DOHH2 (cell line): Measurements from ENCODE around the gene RABGAP1L.
"Not testable (repeated sequence)": the region's sequence is repeated elsewhere in the genome, so short reads cannot be mapped to it uniquely, and the experiment has no call there.

Experiments used
- H3F3A ChIP-seq: fragments of 200-600 bp; sonication (generic), shearing (Covaris generic); 2 replicates; pipeline ENCODE4 v1.6.0; 2016; ENCODE audit warnings: antibody characterized with exemption, mild to moderate bottlenecking; ENCODE audit not compliant: control insufficient read depth, insufficient read depth
- H3K27ac ChIP-seq: fragments of 200-600 bp; sonication (generic); 2 replicates; pipeline ENCODE4 v1.5.1; 2014; ENCODE audit warnings: low read depth, mild to moderate bottlenecking, low read length, moderate library complexity
- H3K27me3 ChIP-seq: fragments of 200-600 bp; sonication (generic); 2 replicates; pipeline ENCODE4 v1.6.1; 2014; ENCODE audit warnings: mild to moderate bottlenecking, low read length, mixed read lengths; ENCODE audit not compliant: control insufficient read depth
- H3K36me3 ChIP-seq: fragments of 200-600 bp; sonication (generic); 2 replicates; pipeline ENCODE4 v1.6.1; 2014; ENCODE audit warnings: mild to moderate bottlenecking, low read length, moderate library complexity, mixed read lengths; ENCODE audit not compliant: control insufficient read depth
- H3K4me1 ChIP-seq: fragments of 200-600 bp; sonication (generic); 2 replicates; pipeline ENCODE4 v1.6.1; 2014; ENCODE audit warnings: mild to moderate bottlenecking, low read length, mixed read lengths; ENCODE audit not compliant: control insufficient read depth
- H3K4me2 ChIP-seq: fragments of 200-600 bp; sonication (generic); 2 replicates; pipeline ENCODE4 v1.6.0; 2014; ENCODE audit warnings: mild to moderate bottlenecking, low read length, moderate library complexity
- H3K4me3 ChIP-seq: fragments of 200-600 bp; sonication (generic); 2 replicates; pipeline ENCODE4 v1.5.1; 2014; ENCODE audit warnings: mild to moderate bottlenecking, low read length, mixed read lengths
- H3K79me2 ChIP-seq: fragments of 200-600 bp; sonication (generic); 2 replicates; pipeline ENCODE4 v1.6.1; 2014; ENCODE audit warnings: mild to moderate bottlenecking, low read length, mixed read lengths; ENCODE audit not compliant: control insufficient read depth
- H3K9me2 ChIP-seq: fragments of 200-600 bp; sonication (generic); replicated peaks from 2 replicates; pipeline ENCODE4 v1.6.1; 2014; ENCODE audit warnings: mild to moderate bottlenecking, low read length, mixed read lengths; ENCODE audit not compliant: control insufficient read depth
- H3K9me3 ChIP-seq: fragments of 200-600 bp; sonication (generic); 2 replicates; pipeline ENCODE4 v1.6.1; 2014; ENCODE audit warnings: antibody characterized with exemption, low read length, mixed read lengths; ENCODE audit not compliant: control insufficient read depth, insufficient read depth
- H4K20me1 ChIP-seq: fragments of 200-600 bp; sonication (generic); 2 replicates; pipeline ENCODE4 v1.6.0; 2014; ENCODE audit warnings: low read depth, mild to moderate bottlenecking, antibody characterized with exemption, low read length, moderate library complexity; ENCODE audit not compliant: control insufficient read depth, insufficient read depth
- EZH2phosphoT487 ChIP-seq: fragments of 200-600 bp; sonication (generic); IDR thresholded peaks from 2 replicates; pipeline ENCODE4 v1.6.1; 2017; ENCODE audit warnings: borderline replicate concordance, mild to moderate bottlenecking, antibody characterized with exemption, low read length, moderate library complexity, mixed read lengths
- TF ChIP-seq, protein P1 (sequence below): fragments of 200-600 bp; sonication (generic); IDR thresholded peaks from one replicate; pipeline ENCODE4 v1.5.1; 2014; ENCODE audit warnings: antibody characterized with exemption, mild to moderate bottlenecking, low read depth, low read length; ENCODE audit not compliant: poor library complexity, severe bottlenecking

RABGAP1L gene

GRCh38 chr1:174710868-174711845 is 551.8 kb downstream of the RABGAP1L start:
- Histone ChIP-seq H3K36me3 (peaks cover 37% of the 10 kb centered on the region), H3K9me2 (no peaks in the 10 kb centered on the region), H3K9me3 (no peaks in the 10 kb centered on the region; the same call in 1 of the 2 replicates), H3K79me2 (no peaks in the 10 kb centered on the region), H4K20me1 (no peaks in the 10 kb centered on the region), H3K27ac (no peak overlapping the region), H3K27me3 (no peaks in the 10 kb centered on the region), H3K4me1 (no peaks in the 10 kb centered on the region), H3F3A (no peaks in the 10 kb centered on the region), H3K4me3 (no peak overlapping the region), H3K4me2 (no peak overlapping the region)
- no peak for TF ChIP-seq EZH2phosphoT487
- TF ChIP-seq, protein P1, sequence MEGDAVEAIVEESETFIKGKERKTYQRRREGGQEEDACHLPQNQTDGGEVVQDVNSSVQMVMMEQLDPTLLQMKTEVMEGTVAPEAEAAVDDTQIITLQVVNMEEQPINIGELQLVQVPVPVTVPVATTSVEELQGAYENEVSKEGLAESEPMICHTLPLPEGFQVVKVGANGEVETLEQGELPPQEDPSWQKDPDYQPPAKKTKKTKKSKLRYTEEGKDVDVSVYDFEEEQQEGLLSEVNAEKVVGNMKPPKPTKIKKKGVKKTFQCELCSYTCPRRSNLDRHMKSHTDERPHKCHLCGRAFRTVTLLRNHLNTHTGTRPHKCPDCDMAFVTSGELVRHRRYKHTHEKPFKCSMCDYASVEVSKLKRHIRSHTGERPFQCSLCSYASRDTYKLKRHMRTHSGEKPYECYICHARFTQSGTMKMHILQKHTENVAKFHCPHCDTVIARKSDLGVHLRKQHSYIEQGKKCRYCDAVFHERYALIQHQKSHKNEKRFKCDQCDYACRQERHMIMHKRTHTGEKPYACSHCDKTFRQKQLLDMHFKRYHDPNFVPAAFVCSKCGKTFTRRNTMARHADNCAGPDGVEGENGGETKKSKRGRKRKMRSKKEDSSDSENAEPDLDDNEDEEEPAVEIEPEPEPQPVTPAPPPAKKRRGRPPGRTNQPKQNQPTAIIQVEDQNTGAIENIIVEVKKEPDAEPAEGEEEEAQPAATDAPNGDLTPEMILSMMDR = no peak

DNA sequence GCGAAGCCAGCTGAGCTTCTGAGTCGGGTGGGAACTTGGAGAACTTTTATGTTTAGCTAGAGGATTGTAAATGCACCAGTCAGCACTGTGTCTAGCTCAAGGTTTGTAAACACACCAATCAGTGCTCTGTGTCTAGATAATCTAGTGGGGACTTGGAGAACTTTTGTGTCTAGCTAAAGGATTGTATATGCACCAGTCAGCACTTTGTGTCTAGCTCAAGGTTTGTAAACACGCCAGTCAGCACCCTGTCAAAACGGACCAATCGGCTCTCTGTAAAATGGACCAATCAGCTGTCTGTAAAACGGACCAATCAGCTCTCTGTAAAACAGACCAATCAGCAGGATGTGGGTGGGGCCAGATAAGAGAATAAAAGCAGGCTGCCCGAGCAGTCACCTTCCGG is 552.5 kb downstream of the RABGAP1L start:
- not testable (repeated sequence) for H3K4me3 ChIP-seq, H3K79me2 ChIP-seq, H4K20me1 ChIP-seq, H3K27ac ChIP-seq, H3F3A ChIP-seq, H3K27me3 ChIP-seq, H3K4me1 ChIP-seq, H3K4me2 ChIP-seq, H3K9me2 ChIP-seq, H3K9me3 ChIP-seq
- peaks cover 33% of the 10 kb centered on the region for H3K36me3 ChIP-seq

- Histone ChIP-seq H3K27me3 (no peaks in the 10 kb centered on the region), H3K9me3 (no peaks in the 10 kb centered on the region; the same call in 1 of the 2 replicates), H3K9me2 (no peaks in the 10 kb centered on the region), H3F3A (no peaks in the 10 kb centered on the region), H3K27ac (no peak overlapping the region), H3K79me2 (no peaks in the 10 kb centered on the region), H3K4me3 (no peak overlapping the region), H3K4me2 (no peak overlapping the region), H3K4me1 (no peaks in the 10 kb centered on the region), H3K36me3 (peaks cover 26% of the 10 kb centered on the region), H4K20me1 (no peaks in the 10 kb centered on the region)
- TF ChIP-seq EZH2phosphoT487 = no peak
- TF ChIP-seq, protein P1 = no peak
Measured at GRCh38 chr1:174712541-174712940, 553.2 kb downstream of the RABGAP1L start.

- no peaks in the 10 kb centered on the region for H4K20me1 ChIP-seq
- peaks cover 16% of the 10 kb centered on the region for H3K36me3 ChIP-seq
- no peaks in the 10 kb centered on the region for H3K4me1 ChIP-seq
- no peak overlapping the region for H3K4me2 ChIP-seq
- no peak overlapping the region for H3K27ac ChIP-seq
- no peaks in the 10 kb centered on the region for H3K9me2 ChIP-seq
- H3K27me3 ChIP-seq = no peaks in the 10 kb centered on the region
- no peaks in the 10 kb centered on the region for H3F3A ChIP-seq
- TF ChIP-seq, protein P1 = no peak
- no peak for TF ChIP-seq EZH2phosphoT487
- no peaks in the 10 kb centered on the region; the same call in 1 of the 2 replicates for H3K9me3 ChIP-seq
- no peak overlapping the region for H3K4me3 ChIP-seq
- H3K79me2 ChIP-seq = no peaks in the 10 kb centered on the region
Measured at GRCh38 chr1:174713796-174714195, 554.5 kb downstream of the RABGAP1L start.
